HEK293T (cell line): ENCODE results near the gene ARFGEF3.
"Not testable (repeated sequence)": the region's sequence is repeated elsewhere in the genome, so short reads cannot be mapped to it uniquely, and the experiment has no call there.

ENCODE experiments used
- CTCF ChIA-PET: fragments of 350-600 bp; formaldehyde crosslinking; extraction: SDS; loops from one replicate; lab custom pipeline; 2021; ENCODE audit warnings: antibody characterized with exemption, inconsistent platforms; lab: Yijun Ruan, JAX
- POLR2A ChIA-PET: fragments of 350-600 bp; formaldehyde crosslinking; extraction: SDS; loops from one replicate; lab custom pipeline; 2020; ENCODE audit warnings: antibody characterized with exemption, inconsistent platforms; lab: Yijun Ruan, JAX
- DNase-seq: peaks from one replicate; pipeline ENCODE4 v3.0.0; 2012; ENCODE audit warnings: mixed read lengths; ENCODE audit errors: extremely low spot score
- ARNT ChIP-seq: fragments of 450-650 bp; IDR thresholded peaks from 2 replicates; pipeline ENCODE4 v1.6.1; 2017; ENCODE audit warnings: mild to moderate bottlenecking
- BHLHE40 ChIP-seq: fragments of 450-650 bp; IDR thresholded peaks from 2 replicates; pipeline ENCODE4 v1.6.1; 2016; ENCODE audit warnings: mild to moderate bottlenecking, moderate library complexity, borderline replicate concordance
- CTBP1 ChIP-seq: fragments of 450-650 bp; IDR thresholded peaks from 2 replicates; pipeline ENCODE4 v1.6.1; 2016; ENCODE audit warnings: borderline replicate concordance
- ELF4 ChIP-seq: fragments of 450-650 bp; IDR thresholded peaks from 2 replicates; pipeline ENCODE4 v1.6.1; 2017; ENCODE audit warnings: antibody characterized with exemption
- FOXA1 ChIP-seq: fragments of 450-650 bp; IDR thresholded peaks from 2 replicates; pipeline ENCODE4 v1.6.1; 2016; ENCODE audit warnings: mild to moderate bottlenecking
- FOXK2 ChIP-seq: fragments of 450-650 bp; IDR thresholded peaks from 2 replicates; pipeline ENCODE4 v1.6.1; 2016; ENCODE audit warnings: mild to moderate bottlenecking
- FOXM1 ChIP-seq: fragments of 450-650 bp; IDR thresholded peaks from 2 replicates; pipeline ENCODE4 v1.6.1; 2017; ENCODE audit warnings: mild to moderate bottlenecking, borderline replicate concordance
- HDGF ChIP-seq: fragments of 450-650 bp; IDR thresholded peaks from 2 replicates; pipeline ENCODE4 v1.6.1; 2017; ENCODE audit warnings: antibody characterized with exemption, borderline replicate concordance
- L3MBTL2 ChIP-seq: fragments of 450-650 bp; conservative IDR thresholded peaks from 2 replicates; pipeline ENCODE4 v1.6.1; 2016; ENCODE audit warnings: mild to moderate bottlenecking
- LEF1 ChIP-seq: fragments of 450-650 bp; IDR thresholded peaks from 2 replicates; pipeline ENCODE4 v1.6.1; 2017; ENCODE audit warnings: mild to moderate bottlenecking, borderline replicate concordance
- NFRKB ChIP-seq: fragments of 450-650 bp; IDR thresholded peaks from 2 replicates; pipeline ENCODE4 v1.6.1; 2016; ENCODE audit warnings: mild to moderate bottlenecking, moderate library complexity
- SP1 ChIP-seq: fragments of 450-650 bp; IDR thresholded peaks from 2 replicates; pipeline ENCODE4 v1.6.1; 2017
- SUZ12 ChIP-seq: fragments of 450-650 bp; IDR thresholded peaks from 2 replicates; pipeline ENCODE4 v1.6.1; 2016; ENCODE audit warnings: mild to moderate bottlenecking
- TARDBP ChIP-seq: fragments of 450-650 bp; IDR thresholded peaks from 2 replicates; pipeline ENCODE4 v1.6.1; 2016
- ZNF384 ChIP-seq: fragments of 450-650 bp; IDR thresholded peaks from 2 replicates; pipeline ENCODE4 v1.6.1; 2016
- TF ChIP-seq, protein P1 (sequence below): fragments of 450-650 bp; IDR thresholded peaks from 2 replicates; pipeline ENCODE4 v1.6.1; 2016

The ARFGEF3 gene

DNA sequence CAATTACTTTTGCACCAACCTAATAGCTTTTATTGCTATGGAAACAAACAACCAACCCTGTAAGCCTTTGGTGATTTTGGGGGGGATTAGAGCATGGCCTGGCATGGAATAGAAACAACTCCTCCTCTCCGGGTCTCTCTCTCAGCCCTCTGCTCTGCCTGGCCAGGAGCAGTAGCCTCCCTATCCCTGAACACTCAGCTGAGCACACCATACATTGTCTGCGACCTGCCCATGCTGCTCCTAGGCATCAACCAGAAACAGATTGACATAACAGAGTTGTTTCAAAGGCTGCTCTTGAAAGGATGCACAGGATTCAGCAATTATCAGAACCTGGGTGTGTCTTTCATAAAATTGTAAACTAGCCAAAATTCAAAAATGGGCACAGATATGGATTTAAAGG lies 186.1 kb downstream of the ARFGEF3 start:
- DNase-seq = no peak
- TF ChIP-seq CTBP1 (no peak), NFRKB (no peak), SP1 (no peak), L3MBTL2 (no peak), HDGF (no peak), SUZ12 (no peak), ARNT (no peak), ELF4 (no peak), LEF1 (no peak), BHLHE40 (no peak), ZNF384 (no peak), FOXK2 (no peak), TARDBP (no peak), FOXA1 (no peak), FOXM1 (no peak)
- TF ChIP-seq, protein P1, sequence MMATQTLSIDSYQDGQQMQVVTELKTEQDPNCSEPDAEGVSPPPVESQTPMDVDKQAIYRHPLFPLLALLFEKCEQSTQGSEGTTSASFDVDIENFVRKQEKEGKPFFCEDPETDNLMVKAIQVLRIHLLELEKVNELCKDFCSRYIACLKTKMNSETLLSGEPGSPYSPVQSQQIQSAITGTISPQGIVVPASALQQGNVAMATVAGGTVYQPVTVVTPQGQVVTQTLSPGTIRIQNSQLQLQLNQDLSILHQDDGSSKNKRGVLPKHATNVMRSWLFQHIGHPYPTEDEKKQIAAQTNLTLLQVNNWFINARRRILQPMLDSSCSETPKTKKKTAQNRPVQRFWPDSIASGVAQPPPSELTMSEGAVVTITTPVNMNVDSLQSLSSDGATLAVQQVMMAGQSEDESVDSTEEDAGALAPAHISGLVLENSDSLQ = no peak
- CTCF ChIA-PET = no interaction called here
- POLR2A ChIA-PET = no interaction called here

DNA sequence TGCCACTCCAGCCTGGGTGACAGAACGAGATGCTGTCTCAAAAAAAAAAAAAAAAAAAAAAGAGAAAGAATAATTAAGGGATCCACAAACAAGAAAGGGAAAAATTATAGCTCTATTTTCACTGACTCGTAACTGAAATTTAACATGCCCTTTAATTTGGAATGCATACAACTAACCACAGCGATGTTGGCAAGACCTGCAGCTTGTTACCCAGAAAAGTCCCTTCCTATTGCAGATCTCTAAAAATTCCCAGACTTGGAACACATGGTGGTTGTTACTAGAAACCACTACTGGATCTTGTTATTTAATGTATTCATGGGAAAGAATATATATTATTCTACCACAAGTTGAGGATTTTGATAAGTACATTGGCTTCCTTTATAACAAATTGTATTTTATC lies 188.2 kb downstream of the ARFGEF3 start:
- POLR2A ChIA-PET = interaction anchor here (0.7 kb wide), 1 partner anchor 13 kb away, joined by 3 read pairs; no protein-coding TSS in a partner anchor
- CTCF ChIA-PET = no interaction called here
- no peak for DNase-seq
- TF ChIP-seq FOXK2 = no peak
- TF ChIP-seq L3MBTL2 = no peak
- no peak for TF ChIP-seq TARDBP

- ChIA-PET POLR2A (no interaction called here), CTCF (interaction anchor here (0.6 kb wide), 1 partner anchor 13 kb away, joined by 4 read pairs; no protein-coding TSS in a partner anchor)
- no peak for DNase-seq
- TF ChIP-seq TARDBP = no peak
- no peak for TF ChIP-seq SUZ12
- no peak for TF ChIP-seq NFRKB
- TF ChIP-seq BHLHE40 = no peak
- TF ChIP-seq, protein P1 = no peak
Measured at GRCh38 chr6:138357928-138358327, 196.2 kb downstream of the ARFGEF3 start.

GRCh38 chr6:138368684-138369083 lies 206.9 kb downstream of the ARFGEF3 start:
- CTCF ChIA-PET, DNase-seq: not testable (repeated sequence)

DNA sequence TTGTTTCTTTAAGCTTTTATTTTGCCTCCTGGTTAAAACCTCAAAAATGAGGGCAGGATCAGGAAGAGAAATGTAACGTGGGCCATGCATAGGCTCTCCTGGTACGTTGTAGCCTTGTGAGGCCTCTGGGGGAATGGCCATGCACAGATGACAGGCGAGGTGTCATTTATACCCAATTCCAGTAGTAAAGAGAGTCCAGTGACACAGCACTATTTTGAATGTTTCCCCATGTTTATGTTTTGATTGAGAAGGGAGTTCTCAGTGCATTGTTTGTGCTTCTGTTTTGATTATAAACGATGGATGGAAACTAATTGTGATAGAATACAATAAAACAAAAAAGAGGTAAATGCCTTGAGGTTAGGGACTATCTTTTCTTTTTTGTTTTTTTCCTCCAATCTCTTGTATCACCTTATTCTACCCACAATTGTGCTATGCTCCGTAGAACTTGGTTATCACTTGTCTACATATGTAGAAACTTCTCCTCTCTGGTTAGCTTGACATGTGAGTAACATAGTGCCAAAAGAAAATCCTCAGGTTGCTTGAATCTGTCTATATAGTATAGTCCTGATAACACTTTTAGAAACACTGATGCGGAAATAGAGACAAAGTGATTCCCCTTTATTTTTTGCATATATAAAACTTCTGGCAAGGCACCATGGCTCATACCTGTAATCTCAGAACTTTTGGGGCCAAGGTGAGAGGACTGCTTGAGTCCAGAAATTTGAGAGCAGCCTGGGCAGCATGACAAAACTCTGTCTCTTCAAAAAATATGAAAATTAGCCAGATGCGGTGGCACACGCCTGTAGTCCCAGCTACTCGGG lies 209.1 kb downstream of the ARFGEF3 start:
- POLR2A ChIA-PET = no interaction called here
- CTCF ChIA-PET = no interaction called here
- DNase-seq = no peak
- TF ChIP-seq, protein P1 = no peak
- TF ChIP-seq ARNT = no peak
- no peak for TF ChIP-seq FOXA1
- TF ChIP-seq ELF4 = no peak
- no peak for TF ChIP-seq FOXM1
- TF ChIP-seq FOXK2 = no peak
- TF ChIP-seq HDGF = no peak
- no peak for TF ChIP-seq SP1
- TF ChIP-seq L3MBTL2 = no peak
- TF ChIP-seq SUZ12 = no peak
- TF ChIP-seq BHLHE40 = no peak
- no peak for TF ChIP-seq CTBP1
- TF ChIP-seq TARDBP = no peak

More at GRCh38 chr6:138368684-138369083, 206.9 kb downstream of the ARFGEF3 start:
- POLR2A ChIA-PET = not testable (repeated sequence)

- ChIA-PET POLR2A (no interaction called here), CTCF (interaction anchor here (0.7 kb wide), 1 partner anchor 40 kb away, joined by 4 read pairs; no protein-coding TSS in a partner anchor)
- DNase-seq = no peak
- no peak for TF ChIP-seq NFRKB
- TF ChIP-seq SP1 = no peak
Measured at GRCh38 chr6:138371452-138371711, 209.6 kb downstream of the ARFGEF3 start.

DNA sequence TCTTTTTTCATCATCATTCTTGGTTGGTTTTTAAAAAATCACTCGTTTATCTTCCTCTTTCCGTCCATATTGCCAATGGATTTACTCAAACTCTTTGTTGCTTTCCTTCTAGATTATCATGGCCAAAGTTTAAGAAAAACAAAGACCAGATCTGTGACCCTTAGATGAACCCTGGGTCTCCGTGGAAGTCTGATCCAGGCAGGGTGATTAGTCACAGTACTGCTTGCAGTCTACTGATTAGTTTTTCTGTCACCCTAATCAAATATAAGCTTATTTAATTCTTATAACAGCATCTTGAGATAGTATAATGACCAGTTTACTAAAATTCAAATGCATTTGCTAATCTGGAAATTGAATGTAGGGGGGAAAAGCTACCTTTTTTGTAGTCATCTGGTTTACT lies 210.0 kb downstream of the ARFGEF3 start:
- CTCF ChIA-PET = interaction anchor here (0.7 kb wide), 2 partner anchors 40 to 1019 kb away, joined by 3 to 4 read pairs; no protein-coding TSS in a partner anchor
- peak; percentile 30 for DNase-seq

More for the DNA sequence above, 210.0 kb downstream of the ARFGEF3 start:
- POLR2A ChIA-PET = interaction anchor here (0.8 kb wide), 1 partner anchor 208 kb away, joined by 3 read pairs; no protein-coding TSS in a partner anchor
- TF ChIP-seq, protein P1 = no peak
- no peak for TF ChIP-seq SUZ12
- TF ChIP-seq ARNT = no peak
- no peak for TF ChIP-seq HDGF
- no peak for TF ChIP-seq FOXA1
- no peak for TF ChIP-seq TARDBP
- TF ChIP-seq LEF1 = no peak
- TF ChIP-seq L3MBTL2 = no peak
- TF ChIP-seq ZNF384 = no peak
- no peak for TF ChIP-seq ELF4
- no peak for TF ChIP-seq FOXM1
- TF ChIP-seq SP1 = no peak
- no peak for TF ChIP-seq CTBP1
- TF ChIP-seq BHLHE40 = no peak
- TF ChIP-seq FOXK2 = no peak
- no peak for TF ChIP-seq NFRKB
